SK-N-SH treated with all-trans-retinoic acid at 6 μM for 48 hours (cell line): ENCODE measurements around the gene L1CAM.

Source experiments
- ATAC-seq: fragments of 200-7000 bp; cut with Tn5 transposase; 3 replicates; pipeline ENCODE4 v1.9.1; 2020; ENCODE audit warnings: mild to moderate bottlenecking, moderate library complexity
- ARNTL ChIP-seq: fragments of 450-650 bp; formaldehyde crosslinking; IDR thresholded peaks from 2 replicates; pipeline ENCODE4 v1.5.0; 2020; ENCODE audit warnings: low read depth, mild to moderate bottlenecking, moderate library complexity, borderline replicate concordance
- BACH2 ChIP-seq: fragments of 250-450 bp; sonication (Bioruptor Pico); IDR thresholded peaks from 2 replicates; pipeline ENCODE4 v1.9.0; 2021; ENCODE audit warnings: mild to moderate bottlenecking, borderline replicate concordance
- ESRRG ChIP-seq: fragments of 250-450 bp; sonication (Bioruptor Pico); IDR thresholded peaks from 2 replicates; pipeline ENCODE4 v1.6.1; 2021; ENCODE audit warnings: mild to moderate bottlenecking
- OSR1 ChIP-seq: fragments of 250-450 bp; sonication (Bioruptor Pico); IDR thresholded peaks from 2 replicates; pipeline ENCODE4 v1.8.0; 2022; ENCODE audit warnings: moderate library complexity, mild to moderate bottlenecking, inconsistent platforms
- PPARA ChIP-seq: fragments of 250-450 bp; sonication (Bioruptor Pico); IDR thresholded peaks from 2 replicates; pipeline ENCODE4 v1.5.0; 2020; ENCODE audit warnings: mild to moderate bottlenecking, borderline replicate concordance
- RARB ChIP-seq: fragments of 250-450 bp; sonication (Bioruptor Pico); IDR thresholded peaks from 2 replicates; pipeline ENCODE4 v1.8.0; 2021; ENCODE audit warnings: mild to moderate bottlenecking, moderate library complexity
- SNAI2 ChIP-seq: fragments of 250-450 bp; sonication (Bioruptor Pico); IDR thresholded peaks from 2 replicates; pipeline ENCODE4 v1.5.0; 2020; ENCODE audit warnings: mild to moderate bottlenecking, moderate library complexity
- TCF4 ChIP-seq: fragments of 250-450 bp; sonication (Bioruptor Pico); IDR thresholded peaks from 2 replicates; pipeline ENCODE4 v1.8.0; 2021; ENCODE audit warnings: mild to moderate bottlenecking, moderate library complexity, borderline replicate concordance
- TOX ChIP-seq: fragments of 250-450 bp; sonication (Bioruptor Pico); IDR thresholded peaks from 2 replicates; pipeline ENCODE4 v1.8.0; 2021; ENCODE audit warnings: mild to moderate bottlenecking, moderate library complexity, borderline replicate concordance
- ZC3H10 ChIP-seq: fragments of 250-450 bp; sonication (Bioruptor Pico); IDR thresholded peaks from 2 replicates; pipeline ENCODE4 v1.5.1; 2021; ENCODE audit warnings: mild to moderate bottlenecking, moderate library complexity
- ZFP3 ChIP-seq: fragments of 250-450 bp; sonication (Bioruptor Pico); IDR thresholded peaks from 2 replicates; pipeline ENCODE4 v1.5.0; 2020; ENCODE audit warnings: mild to moderate bottlenecking, moderate library complexity
- ZFP30 ChIP-seq: fragments of 450-650 bp; formaldehyde crosslinking; IDR thresholded peaks from 2 replicates; pipeline ENCODE4 v1.5.0; 2022; ENCODE audit warnings: mild to moderate bottlenecking, moderate library complexity
- ZNF565 ChIP-seq: fragments of 450-650 bp; formaldehyde crosslinking; conservative IDR thresholded peaks from 2 replicates; pipeline ENCODE4 v1.5.0; 2020; ENCODE audit warnings: low read depth, mild to moderate bottlenecking, moderate library complexity
- ZNF70 ChIP-seq: fragments of 450-650 bp; formaldehyde crosslinking; IDR thresholded peaks from 2 replicates; pipeline ENCODE4 v1.5.0; 2020; ENCODE audit warnings: mild to moderate bottlenecking, moderate library complexity
- ZNF8 ChIP-seq: fragments of 450-650 bp; formaldehyde crosslinking; IDR thresholded peaks from 2 replicates; pipeline ENCODE4 v1.5.0; 2020; ENCODE audit warnings: mild to moderate bottlenecking, moderate library complexity
- TF ChIP-seq, protein P1 (sequence below): fragments of 250-450 bp; sonication (Bioruptor Pico); IDR thresholded peaks from 2 replicates; pipeline ENCODE4 v1.5.0; 2020; ENCODE audit warnings: mild to moderate bottlenecking, moderate library complexity
- TF ChIP-seq, protein P2 (sequence below): fragments of 250-450 bp; sonication (Bioruptor Pico); IDR thresholded peaks from 2 replicates; pipeline ENCODE4 v1.5.1; 2021; ENCODE audit warnings: mild to moderate bottlenecking, moderate library complexity
- TF ChIP-seq, protein P3 (sequence below): fragments of 250-450 bp; sonication (Bioruptor Pico); IDR thresholded peaks from 2 replicates; pipeline ENCODE4 v1.8.0; 2021; ENCODE audit warnings: low read depth, mild to moderate bottlenecking, moderate library complexity, borderline replicate concordance
- TF ChIP-seq, protein P4 (sequence below): fragments of 250-450 bp; sonication (Bioruptor Pico); IDR thresholded peaks from 2 replicates; pipeline ENCODE4 v1.8.0; 2020; ENCODE audit warnings: mild to moderate bottlenecking, moderate library complexity, borderline replicate concordance

Gene L1CAM, protein sequence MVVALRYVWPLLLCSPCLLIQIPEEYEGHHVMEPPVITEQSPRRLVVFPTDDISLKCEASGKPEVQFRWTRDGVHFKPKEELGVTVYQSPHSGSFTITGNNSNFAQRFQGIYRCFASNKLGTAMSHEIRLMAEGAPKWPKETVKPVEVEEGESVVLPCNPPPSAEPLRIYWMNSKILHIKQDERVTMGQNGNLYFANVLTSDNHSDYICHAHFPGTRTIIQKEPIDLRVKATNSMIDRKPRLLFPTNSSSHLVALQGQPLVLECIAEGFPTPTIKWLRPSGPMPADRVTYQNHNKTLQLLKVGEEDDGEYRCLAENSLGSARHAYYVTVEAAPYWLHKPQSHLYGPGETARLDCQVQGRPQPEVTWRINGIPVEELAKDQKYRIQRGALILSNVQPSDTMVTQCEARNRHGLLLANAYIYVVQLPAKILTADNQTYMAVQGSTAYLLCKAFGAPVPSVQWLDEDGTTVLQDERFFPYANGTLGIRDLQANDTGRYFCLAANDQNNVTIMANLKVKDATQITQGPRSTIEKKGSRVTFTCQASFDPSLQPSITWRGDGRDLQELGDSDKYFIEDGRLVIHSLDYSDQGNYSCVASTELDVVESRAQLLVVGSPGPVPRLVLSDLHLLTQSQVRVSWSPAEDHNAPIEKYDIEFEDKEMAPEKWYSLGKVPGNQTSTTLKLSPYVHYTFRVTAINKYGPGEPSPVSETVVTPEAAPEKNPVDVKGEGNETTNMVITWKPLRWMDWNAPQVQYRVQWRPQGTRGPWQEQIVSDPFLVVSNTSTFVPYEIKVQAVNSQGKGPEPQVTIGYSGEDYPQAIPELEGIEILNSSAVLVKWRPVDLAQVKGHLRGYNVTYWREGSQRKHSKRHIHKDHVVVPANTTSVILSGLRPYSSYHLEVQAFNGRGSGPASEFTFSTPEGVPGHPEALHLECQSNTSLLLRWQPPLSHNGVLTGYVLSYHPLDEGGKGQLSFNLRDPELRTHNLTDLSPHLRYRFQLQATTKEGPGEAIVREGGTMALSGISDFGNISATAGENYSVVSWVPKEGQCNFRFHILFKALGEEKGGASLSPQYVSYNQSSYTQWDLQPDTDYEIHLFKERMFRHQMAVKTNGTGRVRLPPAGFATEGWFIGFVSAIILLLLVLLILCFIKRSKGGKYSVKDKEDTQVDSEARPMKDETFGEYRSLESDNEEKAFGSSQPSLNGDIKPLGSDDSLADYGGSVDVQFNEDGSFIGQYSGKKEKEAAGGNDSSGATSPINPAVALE

DNA sequence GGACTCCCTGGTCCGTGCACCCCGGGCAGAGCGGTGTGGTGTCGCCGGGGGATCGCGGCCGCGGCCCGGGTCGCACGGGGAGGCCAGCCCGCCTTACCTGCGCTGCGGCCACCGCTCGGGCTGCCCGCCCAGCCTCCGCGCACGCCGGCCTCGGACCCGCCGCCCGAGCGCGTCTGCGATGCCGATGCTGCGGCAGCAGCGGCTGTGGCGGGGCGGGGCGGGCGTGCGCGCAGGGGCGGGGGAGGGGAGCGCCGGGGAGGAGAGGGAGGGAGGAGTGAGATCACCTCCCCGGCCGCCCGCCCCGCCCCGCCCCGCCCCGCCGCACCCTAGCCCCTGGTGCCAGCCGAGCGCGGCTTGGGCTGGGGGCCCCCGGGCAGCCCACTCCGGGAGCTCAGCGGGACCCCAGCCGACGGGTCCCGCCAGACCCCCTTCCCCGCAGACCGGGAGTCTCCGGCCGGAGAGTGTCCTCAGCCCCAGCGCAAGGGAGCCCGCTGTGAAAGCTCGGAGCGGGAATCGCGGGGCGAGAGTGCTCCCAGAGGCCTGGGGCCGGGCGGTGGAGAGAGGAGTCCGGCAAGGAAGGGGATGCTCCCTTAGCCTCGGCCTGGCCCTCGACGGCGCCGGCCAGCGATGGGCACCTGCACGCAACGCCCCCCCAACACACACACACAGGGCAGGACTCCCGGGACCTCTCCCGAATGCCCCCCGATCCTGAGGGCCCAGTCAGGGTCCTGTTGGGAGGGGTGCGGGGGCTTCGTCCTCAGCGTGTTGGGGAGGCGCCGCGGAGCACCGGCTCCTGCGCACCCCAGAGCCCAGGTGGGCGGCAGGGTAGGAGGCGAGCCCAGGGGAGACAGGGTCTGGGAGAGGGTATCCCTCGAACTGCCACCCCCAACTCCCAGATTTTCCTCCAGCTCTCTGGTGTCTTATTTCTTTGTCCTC, at the start of gene L1CAM:
L1CAM (minus strand) TSS at position 206 of the 936 bp plus-strand sequence. CDS start 10,337 bp downstream, outside the sequence.
- ATAC-seq, result no peak; the same call in 2 of the 3 replicates

DNA sequence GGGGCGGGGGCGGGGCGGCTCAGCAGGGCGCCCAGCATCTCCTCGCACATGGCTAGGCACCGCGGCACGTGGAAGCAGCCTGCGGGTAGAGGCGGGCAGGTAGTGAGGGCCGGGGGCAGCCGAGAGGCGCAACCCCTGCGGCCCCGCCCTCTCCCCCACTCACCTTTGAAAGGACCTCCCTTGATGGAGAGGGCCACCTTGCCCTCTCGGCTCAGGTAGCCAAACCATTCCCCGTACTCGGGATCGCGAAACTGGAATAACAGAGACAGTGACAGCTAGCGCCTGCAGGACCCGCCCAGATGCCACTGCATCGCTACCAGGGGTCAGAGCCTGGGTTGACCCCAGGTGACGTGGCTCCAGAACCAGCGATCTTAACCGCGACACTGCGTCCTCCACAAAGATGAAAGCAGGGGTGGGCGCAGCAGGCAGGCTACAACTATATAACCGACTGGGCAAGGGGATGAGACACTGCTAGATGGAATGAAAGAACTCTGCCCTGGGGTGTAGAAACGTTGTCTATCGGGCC, 49.4 kb upstream of the L1CAM start:
- peak; percentile 11; the same call in 2 of the 3 replicates for ATAC-seq
- no peak for TF ChIP-seq TOX
- TF ChIP-seq ZNF70, result no peak
- TF ChIP-seq SNAI2, result no peak
- no peak for TF ChIP-seq ZC3H10
- TF ChIP-seq PPARA (CRISPR knock-in tag), result no peak
- no peak for TF ChIP-seq ESRRG (CRISPR knock-in tag)
- TF ChIP-seq, protein P1, sequence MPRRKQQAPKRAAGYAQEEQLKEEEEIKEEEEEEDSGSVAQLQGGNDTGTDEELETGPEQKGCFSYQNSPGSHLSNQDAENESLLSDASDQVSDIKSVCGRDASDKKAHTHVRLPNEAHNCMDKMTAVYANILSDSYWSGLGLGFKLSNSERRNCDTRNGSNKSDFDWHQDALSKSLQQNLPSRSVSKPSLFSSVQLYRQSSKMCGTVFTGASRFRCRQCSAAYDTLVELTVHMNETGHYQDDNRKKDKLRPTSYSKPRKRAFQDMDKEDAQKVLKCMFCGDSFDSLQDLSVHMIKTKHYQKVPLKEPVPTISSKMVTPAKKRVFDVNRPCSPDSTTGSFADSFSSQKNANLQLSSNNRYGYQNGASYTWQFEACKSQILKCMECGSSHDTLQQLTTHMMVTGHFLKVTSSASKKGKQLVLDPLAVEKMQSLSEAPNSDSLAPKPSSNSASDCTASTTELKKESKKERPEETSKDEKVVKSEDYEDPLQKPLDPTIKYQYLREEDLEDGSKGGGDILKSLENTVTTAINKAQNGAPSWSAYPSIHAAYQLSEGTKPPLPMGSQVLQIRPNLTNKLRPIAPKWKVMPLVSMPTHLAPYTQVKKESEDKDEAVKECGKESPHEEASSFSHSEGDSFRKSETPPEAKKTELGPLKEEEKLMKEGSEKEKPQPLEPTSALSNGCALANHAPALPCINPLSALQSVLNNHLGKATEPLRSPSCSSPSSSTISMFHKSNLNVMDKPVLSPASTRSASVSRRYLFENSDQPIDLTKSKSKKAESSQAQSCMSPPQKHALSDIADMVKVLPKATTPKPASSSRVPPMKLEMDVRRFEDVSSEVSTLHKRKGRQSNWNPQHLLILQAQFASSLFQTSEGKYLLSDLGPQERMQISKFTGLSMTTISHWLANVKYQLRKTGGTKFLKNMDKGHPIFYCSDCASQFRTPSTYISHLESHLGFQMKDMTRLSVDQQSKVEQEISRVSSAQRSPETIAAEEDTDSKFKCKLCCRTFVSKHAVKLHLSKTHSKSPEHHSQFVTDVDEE (CRISPR knock-in tag), result no peak
- no peak for TF ChIP-seq RARB (CRISPR knock-in tag)
- TF ChIP-seq TCF4, result no peak
- TF ChIP-seq ZFP3 (CRISPR knock-in tag), result no peak
- no peak for TF ChIP-seq ZNF565 (CRISPR knock-in tag)
- no peak for TF ChIP-seq BACH2 (CRISPR knock-in tag)
- TF ChIP-seq ZFP30 (CRISPR knock-in tag), result no peak

More for the DNA sequence above, at the start of gene L1CAM:
- TF ChIP-seq BACH2 (CRISPR knock-in tag) (no peak), ZC3H10 (no peak), ZNF70 (no peak), RARB (CRISPR knock-in tag) (no peak), PPARA (CRISPR knock-in tag) (no peak), ARNTL (CRISPR knock-in tag) (no peak), OSR1 (no peak), ZNF8 (no peak), ZNF565 (CRISPR knock-in tag) (no peak)
- TF ChIP-seq, protein P2, sequence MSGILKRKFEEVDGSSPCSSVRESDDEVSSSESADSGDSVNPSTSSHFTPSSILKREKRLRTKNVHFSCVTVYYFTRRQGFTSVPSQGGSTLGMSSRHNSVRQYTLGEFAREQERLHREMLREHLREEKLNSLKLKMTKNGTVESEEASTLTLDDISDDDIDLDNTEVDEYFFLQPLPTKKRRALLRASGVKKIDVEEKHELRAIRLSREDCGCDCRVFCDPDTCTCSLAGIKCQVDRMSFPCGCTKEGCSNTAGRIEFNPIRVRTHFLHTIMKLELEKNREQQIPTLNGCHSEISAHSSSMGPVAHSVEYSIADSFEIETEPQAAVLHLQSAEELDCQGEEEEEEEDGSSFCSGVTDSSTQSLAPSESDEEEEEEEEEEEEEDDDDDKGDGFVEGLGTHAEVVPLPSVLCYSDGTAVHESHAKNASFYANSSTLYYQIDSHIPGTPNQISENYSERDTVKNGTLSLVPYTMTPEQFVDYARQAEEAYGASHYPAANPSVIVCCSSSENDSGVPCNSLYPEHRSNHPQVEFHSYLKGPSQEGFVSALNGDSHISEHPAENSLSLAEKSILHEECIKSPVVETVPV, result no peak
- TF ChIP-seq, protein P1 (CRISPR knock-in tag), result no peak
- TF ChIP-seq, protein P3, sequence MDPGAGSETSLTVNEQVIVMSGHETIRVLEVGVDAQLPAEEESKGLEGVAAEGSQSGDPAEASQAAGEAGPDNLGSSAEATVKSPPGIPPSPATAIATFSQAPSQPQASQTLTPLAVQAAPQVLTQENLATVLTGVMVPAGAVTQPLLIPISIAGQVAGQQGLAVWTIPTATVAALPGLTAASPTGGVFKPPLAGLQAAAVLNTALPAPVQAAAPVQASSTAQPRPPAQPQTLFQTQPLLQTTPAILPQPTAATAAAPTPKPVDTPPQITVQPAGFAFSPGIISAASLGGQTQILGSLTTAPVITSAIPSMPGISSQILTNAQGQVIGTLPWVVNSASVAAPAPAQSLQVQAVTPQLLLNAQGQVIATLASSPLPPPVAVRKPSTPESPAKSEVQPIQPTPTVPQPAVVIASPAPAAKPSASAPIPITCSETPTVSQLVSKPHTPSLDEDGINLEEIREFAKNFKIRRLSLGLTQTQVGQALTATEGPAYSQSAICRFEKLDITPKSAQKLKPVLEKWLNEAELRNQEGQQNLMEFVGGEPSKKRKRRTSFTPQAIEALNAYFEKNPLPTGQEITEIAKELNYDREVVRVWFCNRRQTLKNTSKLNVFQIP, result no peak
- TF ChIP-seq, protein P4, sequence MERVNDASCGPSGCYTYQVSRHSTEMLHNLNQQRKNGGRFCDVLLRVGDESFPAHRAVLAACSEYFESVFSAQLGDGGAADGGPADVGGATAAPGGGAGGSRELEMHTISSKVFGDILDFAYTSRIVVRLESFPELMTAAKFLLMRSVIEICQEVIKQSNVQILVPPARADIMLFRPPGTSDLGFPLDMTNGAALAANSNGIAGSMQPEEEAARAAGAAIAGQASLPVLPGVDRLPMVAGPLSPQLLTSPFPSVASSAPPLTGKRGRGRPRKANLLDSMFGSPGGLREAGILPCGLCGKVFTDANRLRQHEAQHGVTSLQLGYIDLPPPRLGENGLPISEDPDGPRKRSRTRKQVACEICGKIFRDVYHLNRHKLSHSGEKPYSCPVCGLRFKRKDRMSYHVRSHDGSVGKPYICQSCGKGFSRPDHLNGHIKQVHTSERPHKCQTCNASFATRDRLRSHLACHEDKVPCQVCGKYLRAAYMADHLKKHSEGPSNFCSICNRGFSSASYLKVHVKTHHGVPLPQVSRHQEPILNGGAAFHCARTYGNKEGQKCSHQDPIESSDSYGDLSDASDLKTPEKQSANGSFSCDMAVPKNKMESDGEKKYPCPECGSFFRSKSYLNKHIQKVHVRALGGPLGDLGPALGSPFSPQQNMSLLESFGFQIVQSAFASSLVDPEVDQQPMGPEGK (CRISPR knock-in tag), result no peak
